Hematopoietic multipotent progenitor cell treated with erythropoietin and hydrocortisone succinate and interleukin-3 and kit ligand, for 4 days (in vitro differentiated cells): ENCODE data around the gene SMOC1.

Experiments used
- DNase-seq: peaks from one replicate; pipeline ENCODE4 v3.0.0-alpha.2; 2015

The SMOC1 gene

DNA sequence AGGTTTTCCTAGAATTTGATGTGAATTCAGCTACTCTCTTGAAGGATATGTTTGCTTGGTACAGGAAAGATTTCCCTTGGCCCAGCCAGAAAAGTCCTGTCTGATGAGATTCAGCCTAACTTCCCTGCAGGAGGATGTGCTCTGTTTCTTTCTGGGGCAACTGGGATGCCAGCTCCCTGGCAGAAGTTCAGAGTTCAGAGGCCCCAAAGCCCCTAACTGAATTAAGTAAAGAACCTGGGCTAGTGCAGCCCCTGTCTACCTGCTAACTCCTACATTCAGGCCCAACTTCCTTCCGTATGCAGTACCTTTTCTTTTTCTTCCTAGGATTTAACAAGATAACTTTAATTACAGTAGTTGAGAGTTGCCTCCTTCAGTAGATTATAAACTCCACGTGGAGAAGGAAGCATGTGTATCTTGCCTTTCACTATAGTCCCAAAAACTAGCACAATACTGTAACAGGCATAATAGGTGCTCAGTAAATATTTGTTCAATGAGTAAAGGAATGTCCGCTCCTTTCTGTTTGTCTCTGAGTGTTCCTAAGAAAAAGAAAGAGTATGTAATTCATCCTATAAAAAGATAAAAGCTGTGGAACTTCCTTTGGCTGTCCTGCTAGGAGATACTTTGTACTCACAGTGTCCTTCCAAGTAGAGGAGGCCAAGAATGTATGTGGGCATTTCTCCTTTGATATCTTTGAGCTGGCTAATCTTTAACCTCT, 168.5 kb downstream of the SMOC1 start:
- DNase-seq: no peak

- DNase-seq: no peak
Measured at GRCh38 chr14:70048313-70048654, 169.1 kb downstream of the SMOC1 start.

DNA sequence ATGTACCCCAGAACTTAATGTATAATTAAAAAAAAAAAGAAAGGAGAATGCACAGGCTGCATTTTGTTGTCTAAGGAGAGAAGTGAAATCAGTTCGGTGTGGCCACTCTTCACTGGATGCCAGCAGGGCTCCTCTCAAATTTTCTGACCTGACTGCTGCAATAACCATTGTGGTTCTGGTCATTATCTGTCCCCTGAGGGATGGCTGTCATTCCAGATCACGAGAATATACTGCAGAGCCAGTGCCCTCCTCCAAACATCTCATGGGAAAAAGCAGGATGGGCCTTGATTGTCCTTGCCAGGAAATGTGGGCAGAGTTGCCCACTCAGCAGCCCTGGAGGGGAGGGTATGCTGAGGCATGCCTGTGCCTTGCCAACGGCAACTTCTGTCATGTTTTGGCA, 170.4 kb downstream of the SMOC1 start:
- DNase-seq: no peak

DNA sequence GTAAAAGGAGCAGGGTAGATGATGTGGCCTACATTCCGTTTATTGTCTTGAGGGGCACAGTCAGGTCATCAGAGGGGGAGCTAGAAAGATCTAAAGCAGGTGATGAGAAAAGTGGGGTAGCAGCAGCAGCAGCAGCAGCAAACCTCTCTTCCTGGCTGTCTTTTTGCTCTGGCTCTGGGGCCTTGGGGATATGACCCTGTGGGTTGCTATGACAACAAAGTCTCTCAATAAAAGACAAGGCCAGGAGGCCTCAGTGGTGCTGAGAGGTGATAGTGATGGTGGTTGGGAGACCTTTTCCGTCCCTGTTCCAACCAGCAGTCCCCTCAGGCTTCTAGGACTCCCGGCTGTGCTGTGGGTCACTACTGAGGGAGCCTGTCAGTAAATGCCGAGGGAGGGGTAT, 170.9 kb downstream of the SMOC1 start:
- DNase-seq: no peak

DNA sequence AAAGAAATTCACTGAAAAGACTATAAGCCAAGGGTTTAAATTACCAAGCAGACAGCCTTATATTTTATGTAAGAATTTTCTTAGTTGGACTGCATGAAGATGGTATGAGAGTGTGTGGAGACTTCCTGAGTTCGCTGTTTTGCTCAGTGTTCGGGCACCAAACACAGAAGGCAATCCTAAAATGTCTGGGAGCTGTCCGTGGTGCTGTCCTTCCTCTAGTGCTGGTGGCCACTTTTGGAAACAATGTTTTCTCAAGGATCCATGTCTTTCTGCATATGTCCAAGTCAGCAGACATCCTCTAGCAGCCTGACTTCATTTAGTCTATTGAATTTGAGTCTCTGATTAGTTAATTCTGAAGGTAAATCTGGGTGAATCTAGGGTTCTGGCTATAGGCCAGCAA, 173.8 kb downstream of the SMOC1 start:
- peak; percentile 75 for DNase-seq

DNA sequence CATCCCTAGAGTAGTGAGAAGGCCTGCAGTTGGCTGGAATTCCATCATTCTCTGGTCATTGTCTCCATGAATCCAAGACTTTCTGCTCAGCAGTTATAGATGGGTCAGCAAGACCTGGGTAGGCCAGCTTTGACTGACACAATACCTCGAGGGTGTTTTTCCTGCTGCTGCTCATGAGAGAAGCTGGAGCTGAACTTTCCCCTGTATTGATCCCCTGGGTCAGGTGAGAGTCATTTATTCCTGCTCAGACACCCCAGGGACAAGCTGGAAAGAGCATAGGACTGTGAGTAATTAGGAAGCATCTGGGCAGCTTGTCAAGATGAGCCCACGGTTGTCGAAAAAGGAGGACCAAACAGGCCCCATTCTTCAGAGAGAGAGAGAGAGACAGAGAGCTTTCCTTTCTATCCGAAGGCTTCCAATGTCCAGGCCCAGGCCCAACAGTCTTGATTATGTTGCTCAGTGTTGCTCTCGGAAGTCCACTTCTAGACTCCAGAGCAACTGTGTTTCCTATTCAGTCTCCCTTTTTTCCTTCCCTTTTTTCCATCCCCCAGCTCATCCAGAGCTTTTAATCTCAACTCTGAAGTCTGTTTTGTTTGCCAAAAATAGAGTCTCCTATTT, 178.4 kb downstream of the SMOC1 start:
- no peak for DNase-seq

DNA sequence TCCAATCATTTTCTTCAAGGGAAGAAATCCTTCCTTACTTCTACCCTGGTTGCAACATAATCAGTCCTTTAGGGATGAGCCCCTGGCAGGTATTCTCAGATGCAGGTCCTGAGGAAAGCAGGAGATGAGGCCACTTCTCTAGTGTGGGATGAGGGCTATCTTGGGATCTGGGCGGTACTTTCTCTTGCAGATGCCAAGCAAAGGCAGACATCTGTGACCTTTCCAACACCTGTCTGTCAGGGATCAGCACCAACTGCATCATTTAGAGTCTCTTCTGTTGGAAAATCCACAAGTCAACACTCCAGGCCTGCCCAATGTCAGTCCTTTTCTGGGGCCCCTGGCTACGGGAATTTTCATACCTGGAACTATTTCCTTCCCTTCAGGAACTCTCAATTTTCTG, 180.3 kb downstream of the SMOC1 start:
- DNase-seq: no peak

DNA sequence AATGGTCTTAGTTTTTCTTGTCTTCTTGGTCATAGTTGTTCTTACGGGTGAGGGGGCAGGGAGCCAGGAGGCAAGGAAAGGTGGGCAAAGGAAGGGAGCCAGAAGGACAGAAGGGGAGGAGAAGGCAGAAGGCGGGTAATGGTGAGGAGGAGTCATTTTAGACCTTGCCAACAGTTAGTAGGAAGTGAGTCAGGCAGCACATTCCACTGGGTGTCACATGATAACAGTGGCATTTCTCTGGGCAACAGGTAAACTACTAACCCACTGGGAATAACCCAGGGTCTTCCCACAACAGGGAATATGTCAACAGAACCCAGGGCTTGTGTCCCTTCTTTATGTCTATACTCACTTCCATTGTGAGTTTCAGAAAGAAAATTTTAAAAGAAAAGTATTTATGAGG, 181.9 kb downstream of the SMOC1 start:
- no peak for DNase-seq

GRCh38 chr14:70064136-70064865, 185.1 kb downstream of the SMOC1 start:
- DNase-seq: no peak

DNA sequence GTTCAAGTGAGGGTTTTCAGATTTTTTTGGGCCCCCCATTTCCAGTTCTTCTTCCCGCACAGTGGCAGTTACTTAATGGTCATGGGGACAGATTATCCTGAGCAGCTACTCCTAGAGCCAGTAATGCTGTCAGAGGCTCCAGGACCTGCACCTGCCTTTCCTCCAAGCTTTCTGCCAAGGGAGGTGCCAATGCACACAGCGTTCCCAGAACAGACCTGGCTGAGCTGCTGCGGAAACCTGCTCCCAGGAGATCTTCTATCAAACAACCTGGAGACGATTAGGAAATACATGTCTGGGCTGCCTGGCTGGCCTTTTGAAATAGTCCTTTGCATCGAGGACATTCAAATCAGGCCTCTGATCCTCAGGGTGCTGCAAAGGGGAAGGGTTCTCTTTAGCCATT, 188.6 kb downstream of the SMOC1 start:
- no peak for DNase-seq

GRCh38 chr14:70069186-70069585, 190.0 kb downstream of the SMOC1 start:
- DNase-seq: no peak

GRCh38 chr14:70073924-70074566, 194.8 kb downstream of the SMOC1 start:
- peak; percentile 84 for DNase-seq

DNA sequence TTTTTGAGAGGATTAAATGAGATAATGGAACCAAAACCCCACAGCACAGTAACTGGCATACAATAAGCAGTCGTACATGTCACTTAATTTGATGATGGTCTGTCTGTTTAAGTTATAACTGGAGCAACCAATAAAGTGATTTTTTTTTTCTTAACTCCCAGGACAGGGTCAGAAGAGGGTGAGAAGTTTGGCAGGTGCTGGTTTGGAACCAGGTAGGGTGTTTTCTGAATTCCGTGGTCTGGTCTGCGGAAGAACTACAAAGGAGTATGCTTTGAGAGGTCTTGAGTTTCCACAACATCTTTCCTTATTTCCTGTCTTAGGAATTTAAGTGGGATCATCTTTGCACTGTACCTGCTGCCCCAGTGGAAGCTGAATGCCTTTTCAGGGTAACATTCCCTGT, 197.8 kb downstream of the SMOC1 start:
- DNase-seq: no peak

DNA sequence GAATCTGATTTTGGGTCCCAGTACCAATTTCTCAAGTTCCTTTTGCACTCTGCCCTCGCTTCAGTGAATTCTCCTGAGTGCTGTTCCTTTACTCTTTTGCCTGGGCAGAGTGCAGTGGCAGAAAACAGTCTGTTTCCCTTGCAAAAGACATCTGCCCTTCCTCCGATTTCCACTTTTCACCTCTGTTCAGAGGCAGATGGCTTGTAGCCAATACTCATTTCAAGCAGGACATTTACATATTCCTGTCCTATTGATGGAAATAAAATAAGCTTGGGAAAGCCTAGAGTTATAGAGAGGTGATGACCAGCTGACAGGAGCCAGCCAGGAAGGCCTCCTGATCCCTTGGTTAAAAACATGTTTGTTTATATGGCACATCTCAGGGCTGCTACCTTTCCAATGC, 198.5 kb downstream of the SMOC1 start:
- no peak for DNase-seq

DNA sequence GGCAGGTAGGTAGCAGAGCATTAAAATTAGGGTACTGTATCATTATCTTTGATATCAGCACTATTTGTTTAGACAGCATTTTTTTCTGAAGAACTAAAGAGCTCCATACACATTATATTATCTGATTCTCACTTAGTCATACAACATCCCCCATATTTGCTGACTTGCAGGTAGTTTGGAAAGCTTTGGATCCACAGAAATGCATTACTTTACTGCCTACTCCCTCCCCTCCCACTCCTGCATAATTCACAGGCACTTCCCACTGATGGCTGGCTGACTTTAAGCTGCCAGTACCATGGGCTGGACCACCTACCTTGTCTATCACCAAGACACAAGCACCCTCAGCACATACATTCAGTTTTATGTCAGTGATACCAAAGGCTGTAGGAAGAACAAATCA, 199.1 kb downstream of the SMOC1 start:
- no peak for DNase-seq

DNA sequence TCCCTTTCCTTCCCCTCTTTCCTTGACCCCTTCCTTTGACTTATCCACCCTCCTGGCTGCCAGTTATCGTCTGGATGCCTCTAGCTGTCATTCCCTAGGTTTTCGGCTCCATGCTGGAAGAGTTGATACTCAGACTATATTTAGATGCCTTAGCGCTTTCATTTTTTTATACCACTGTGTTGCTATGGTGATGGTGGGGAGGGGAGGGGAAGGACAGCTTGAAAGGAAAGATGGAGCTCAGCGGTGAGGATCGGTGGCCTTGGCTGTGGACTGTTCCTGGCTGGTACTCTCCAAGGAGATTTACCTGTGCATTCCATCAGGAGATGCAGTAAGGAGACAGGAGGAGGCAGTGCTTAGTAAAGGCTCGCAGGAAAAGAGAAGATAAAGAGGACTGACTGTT, 200.9 kb downstream of the SMOC1 start:
- DNase-seq: no peak
